ENCODE data around the gene RBL2. TPM values are rescaled to one million over a fixed set of nuclear protein-coding genes. Genes with fewer than 3 reads are reported as not detected.
"Not testable (repeated sequence)": the region's sequence is repeated elsewhere in the genome, so short reads cannot be mapped to it uniquely, and the experiment has no call there.

Gene RBL2
- total RNA-seq, 2 donors from 2014 or later, result 109 to 117 TPM

- no peaks in the 10 kb centered on the region for H3K9me3 ChIP-seq
- intact Hi-C loops (cut with DNase I), result no loop called here
- H3K27ac ChIP-seq, result no peak overlapping the region
- H3K27me3 ChIP-seq (replicated peaks; ENCODE audit: insufficient read depth), result no peaks in the 10 kb centered on the region
- H3K4me1 ChIP-seq (replicated peaks), result no peaks in the 10 kb centered on the region
- H3K36me3 ChIP-seq, result no peaks in the 10 kb centered on the region
- H3K4me3 ChIP-seq, result no peak overlapping the region
- 99% methylated on average over 24 of the region's 24 CpGs for WGBS
- no peak for TF ChIP-seq POLR2A (IDR thresholded peaks at IDR 0.05)
- TF ChIP-seq CTCF (IDR thresholded peaks at IDR 0.05), result no peak
- TF ChIP-seq POLR2AphosphoS5 (IDR thresholded peaks at IDR 0.05), result no peak
- DNase-seq (ENCODE audit: low spot score), result no peak
Measured at GRCh38 chr16:53421248-53421647, 13.0 kb upstream of the RBL2 start.

- H3K4me1 ChIP-seq (replicated peaks); intact Hi-C loops (cut with DNase I): not testable (repeated sequence)
- whole genome bisulfite sequencing, result 82% methylated on average over 1 of the region's 1 CpG
Measured at GRCh38 chr16:53423968-53424367, 10.3 kb upstream of the RBL2 start.

GRCh38 chr16:53428681-53429080, 5.6 kb upstream of the RBL2 start:
- Histone ChIP-seq H3K9me3 (no peaks in the 10 kb centered on the region), H3K27me3 (replicated peaks; ENCODE audit: insufficient read depth) (no peaks in the 10 kb centered on the region), H3K36me3 (no peaks in the 10 kb centered on the region), H3K27ac (no peak overlapping the region), H3K4me3 (no peak overlapping the region), H3K4me1 (replicated peaks) (no peaks in the 10 kb centered on the region)
- intact Hi-C loops (cut with DNase I), result no loop called here
- DNase-seq (ENCODE audit: low spot score), result no peak
- WGBS, result 39% methylated on average over 3 of the region's 3 CpGs
- TF ChIP-seq POLR2A (IDR thresholded peaks at IDR 0.05), result no peak
- TF ChIP-seq POLR2AphosphoS5 (IDR thresholded peaks at IDR 0.05), result no peak
- no peak for TF ChIP-seq CTCF (IDR thresholded peaks at IDR 0.05)

More at GRCh38 chr16:53423968-53424367, 10.3 kb upstream of the RBL2 start:
- H3K27ac ChIP-seq; H3K4me3 ChIP-seq; H3K9me3 ChIP-seq; DNase-seq (ENCODE audit: low spot score); H3K27me3 ChIP-seq (replicated peaks; ENCODE audit: insufficient read depth); H3K36me3 ChIP-seq: not testable (repeated sequence)

- Histone ChIP-seq H3K4me3 (no peak overlapping the region), H3K27ac (no peak overlapping the region), H3K4me1 (replicated peaks) (no peaks in the 10 kb centered on the region), H3K9me3 (no peaks in the 10 kb centered on the region), H3K27me3 (replicated peaks; ENCODE audit: insufficient read depth) (no peaks in the 10 kb centered on the region), H3K36me3 (no peaks in the 10 kb centered on the region)
- 49% methylated on average over 4 of the region's 4 CpGs for WGBS
- peak; percentile 42 for DNase-seq (ENCODE audit: low spot score)
- TF ChIP-seq CTCF (IDR thresholded peaks at IDR 0.05) (no peak), POLR2AphosphoS5 (IDR thresholded peaks at IDR 0.05) (no peak), POLR2A (IDR thresholded peaks at IDR 0.05) (no peak)
- intact Hi-C loops (cut with DNase I), result no loop called here
Measured at GRCh38 chr16:53429221-53429943, 4.9 kb upstream of the RBL2 start.

DNA sequence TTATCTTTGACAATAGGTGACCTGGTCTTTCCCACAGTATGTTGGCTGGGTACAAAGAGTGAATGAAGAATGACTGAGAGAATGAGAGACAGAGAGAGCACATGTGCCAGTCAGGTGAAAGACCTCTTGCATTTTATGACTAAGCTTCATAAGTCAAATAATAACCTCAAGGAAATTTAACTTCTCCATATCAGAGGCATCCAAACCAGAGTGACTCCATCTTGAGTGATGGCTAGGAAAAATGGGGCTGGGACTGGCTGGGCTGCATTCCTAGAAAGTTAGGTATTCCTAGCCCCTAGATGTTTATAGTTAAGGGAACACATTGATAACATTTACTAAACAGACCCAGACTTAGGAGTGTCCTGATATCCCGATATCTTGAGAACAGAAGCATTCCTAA, 3.9 kb upstream of the RBL2 start:
- H3K4me1 ChIP-seq (replicated peaks), result no peaks in the 10 kb centered on the region
- intact Hi-C loops (cut with DNase I), result no loop called here
- H3K27ac ChIP-seq, result no peak overlapping the region
- TF ChIP-seq POLR2A (IDR thresholded peaks at IDR 0.05), result no peak
- TF ChIP-seq CTCF (IDR thresholded peaks at IDR 0.05), result no peak
- no peak for TF ChIP-seq POLR2AphosphoS5 (IDR thresholded peaks at IDR 0.05)
- no peaks in the 10 kb centered on the region for H3K27me3 ChIP-seq (replicated peaks; ENCODE audit: insufficient read depth)
- no peaks in the 10 kb centered on the region for H3K9me3 ChIP-seq
- H3K4me3 ChIP-seq, result no peak overlapping the region
- no peaks in the 10 kb centered on the region for H3K36me3 ChIP-seq
- WGBS, result 70% methylated on average over 1 of the region's 1 CpG
- no peak for DNase-seq (ENCODE audit: low spot score)
